ENCODE data around the gene NPW. TPM values are rescaled to one million over a fixed set of nuclear protein-coding genes. Genes with fewer than 3 reads are reported as not detected.

Gene NPW
- total and polyA plus RNA-seq, 9 of the 15 experiments (the other 6 are each of a cell fraction or from before 2014, with no cell fraction given), result 0.14 to 4.0 (median 2.6) TPM; not detected in 4

DNA sequence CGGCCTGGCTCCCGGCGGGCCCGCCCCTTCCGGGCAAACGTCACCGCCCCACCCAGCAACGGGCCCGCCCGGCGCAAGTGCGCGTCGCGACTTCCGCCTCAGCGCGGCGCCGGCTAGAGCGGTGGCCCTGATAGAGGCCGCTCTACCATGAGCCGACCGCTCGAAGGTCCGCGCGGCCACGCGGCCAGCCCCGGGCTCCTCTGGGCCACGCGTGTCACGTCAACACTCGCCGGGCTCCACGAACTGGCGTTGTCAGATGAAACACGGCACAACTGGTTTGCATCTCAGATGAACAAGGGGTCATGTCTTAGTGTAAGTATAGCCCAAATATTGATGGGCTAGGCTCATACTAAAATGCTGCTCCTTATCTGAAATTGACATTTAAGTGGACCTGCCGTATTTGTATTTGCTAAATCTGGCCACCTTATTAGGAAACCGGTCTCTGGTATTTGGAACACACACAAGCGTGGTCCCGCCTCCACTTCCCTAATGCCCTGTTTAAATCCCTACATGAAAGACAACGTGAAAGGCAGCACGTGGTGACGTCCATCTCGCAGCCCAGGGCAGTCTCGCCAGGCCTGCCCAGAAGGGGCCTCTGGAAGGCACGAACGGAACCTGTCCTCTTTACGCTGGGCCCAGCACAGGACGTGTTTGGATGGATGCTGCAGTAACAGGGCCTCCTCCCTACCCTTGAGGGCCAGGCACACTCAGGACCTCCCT, 9.6 kb upstream of the NPW start, which contains the start of gene ZNF598 (continued):
- TF ChIP-seq, protein P1, sequence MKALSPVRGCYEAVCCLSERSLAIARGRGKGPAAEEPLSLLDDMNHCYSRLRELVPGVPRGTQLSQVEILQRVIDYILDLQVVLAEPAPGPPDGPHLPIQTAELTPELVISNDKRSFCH (CRISPR knock-in tag; IDR thresholded peaks at IDR 0.05), result no peak
- TF ChIP-seq, protein P1 (tag; IDR thresholded peaks at IDR 0.05), result peak; percentile 86
- TF ChIP-seq EP300 (IDR thresholded peaks at IDR 0.05; ENCODE audit: low read length), result peak; percentile 27; the same call in 1 of the 2 replicates
- TF ChIP-seq, protein P2, sequence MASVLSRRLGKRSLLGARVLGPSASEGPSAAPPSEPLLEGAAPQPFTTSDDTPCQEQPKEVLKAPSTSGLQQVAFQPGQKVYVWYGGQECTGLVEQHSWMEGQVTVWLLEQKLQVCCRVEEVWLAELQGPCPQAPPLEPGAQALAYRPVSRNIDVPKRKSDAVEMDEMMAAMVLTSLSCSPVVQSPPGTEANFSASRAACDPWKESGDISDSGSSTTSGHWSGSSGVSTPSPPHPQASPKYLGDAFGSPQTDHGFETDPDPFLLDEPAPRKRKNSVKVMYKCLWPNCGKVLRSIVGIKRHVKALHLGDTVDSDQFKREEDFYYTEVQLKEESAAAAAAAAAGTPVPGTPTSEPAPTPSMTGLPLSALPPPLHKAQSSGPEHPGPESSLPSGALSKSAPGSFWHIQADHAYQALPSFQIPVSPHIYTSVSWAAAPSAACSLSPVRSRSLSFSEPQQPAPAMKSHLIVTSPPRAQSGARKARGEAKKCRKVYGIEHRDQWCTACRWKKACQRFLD (CRISPR knock-in tag; IDR thresholded peaks at IDR 0.05), result peak; percentile 94
- TF ChIP-seq JUND (IDR thresholded peaks at IDR 0.05; ENCODE audit: borderline replicate concordance, low read depth, low read length), result peak; percentile 44; the same call in 1 of the 2 replicates
- TF ChIP-seq JUND (tag; IDR thresholded peaks at IDR 0.05; ENCODE audit: borderline replicate concordance, low read depth, low read length), result no peak; the same call in 2 of the 3 replicates
- TF ChIP-seq NR3C1 (CRISPR knock-in tag; IDR thresholded peaks at IDR 0.05), result peak; percentile 69; the same call in 1 of the 2 replicates
- peak; percentile 68; the same call in 1 of the 2 replicates for TF ChIP-seq SPI1 (IDR thresholded peaks at IDR 0.05; ENCODE audit: borderline replicate concordance, low read depth, low read length)
- TF ChIP-seq ZNF644 (tag; IDR thresholded peaks at IDR 0.05; ENCODE audit: low read depth), result 0 out of 2 replicates have a peak, but pooled peaks have one; percentile 54
- peak in 1 of 2 experiments; percentile 20; a peak in 1 of 3 replicates for TF ChIP-seq CBX3 (IDR thresholded peaks at IDR 0.05; ENCODE audit: borderline replicate concordance in 1 of 2, low read length in 2 of 2)
- peak in 1 of 2 experiments; percentile 68; a peak in 1 of 4 replicates for TF ChIP-seq CSDE1 (IDR thresholded peaks at IDR 0.05)
- TF ChIP-seq, protein P3, sequence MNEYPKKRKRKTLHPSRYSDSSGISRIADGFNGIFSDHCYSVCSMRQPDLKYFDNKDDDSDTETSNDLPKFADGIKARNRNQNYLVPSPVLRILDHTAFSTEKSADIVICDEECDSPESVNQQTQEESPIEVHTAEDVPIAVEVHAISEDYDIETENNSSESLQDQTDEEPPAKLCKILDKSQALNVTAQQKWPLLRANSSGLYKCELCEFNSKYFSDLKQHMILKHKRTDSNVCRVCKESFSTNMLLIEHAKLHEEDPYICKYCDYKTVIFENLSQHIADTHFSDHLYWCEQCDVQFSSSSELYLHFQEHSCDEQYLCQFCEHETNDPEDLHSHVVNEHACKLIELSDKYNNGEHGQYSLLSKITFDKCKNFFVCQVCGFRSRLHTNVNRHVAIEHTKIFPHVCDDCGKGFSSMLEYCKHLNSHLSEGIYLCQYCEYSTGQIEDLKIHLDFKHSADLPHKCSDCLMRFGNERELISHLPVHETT (CRISPR knock-in tag; conservative IDR thresholded peaks at IDR 0.05 in 1 of 2, IDR thresholded peaks at IDR 0.05 in 1 of 2), result peak in 1 of 2 experiments; percentile 97; a peak in 2 of 4 replicates
- TF ChIP-seq RBM15 (IDR thresholded peaks at IDR 0.05; ENCODE audit: insufficient read depth, low read length), result no peak
- TF ChIP-seq ZNF444 (CRISPR knock-in tag; IDR thresholded peaks at IDR 0.05), result no peak
- TF ChIP-seq HNRNPLL (IDR thresholded peaks at IDR 0.05; ENCODE audit: low read depth, low read length, poor library complexity, severe bottlenecking), result peak; percentile 6
- no peak for TF ChIP-seq FUS (optimal IDR thresholded peaks at IDR 0.05; ENCODE audit: low read depth, low read length)
- TF ChIP-seq, protein P4, sequence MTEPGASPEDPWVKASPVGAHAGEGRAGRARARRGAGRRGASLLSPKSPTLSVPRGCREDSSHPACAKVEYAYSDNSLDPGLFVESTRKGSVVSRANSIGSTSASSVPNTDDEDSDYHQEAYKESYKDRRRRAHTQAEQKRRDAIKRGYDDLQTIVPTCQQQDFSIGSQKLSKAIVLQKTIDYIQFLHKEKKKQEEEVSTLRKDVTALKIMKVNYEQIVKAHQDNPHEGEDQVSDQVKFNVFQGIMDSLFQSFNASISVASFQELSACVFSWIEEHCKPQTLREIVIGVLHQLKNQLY (CRISPR knock-in tag; conservative IDR thresholded peaks at IDR 0.05), result no peak
- TF ChIP-seq PCBP1 (IDR thresholded peaks at IDR 0.05; ENCODE audit: low read depth, low read length, poor library complexity, severe bottlenecking), result no peak

Measured in K562 (cell line).